GM12801 (cell line): Measurements from ENCODE around the gene MEF2B.

ENCODE experiments used
- TF ChIP-seq, protein P1 (sequence below): IDR thresholded peaks from one replicate; pipeline ENCODE4 v1.5.1; 2011; ENCODE audit warnings: control low read depth; ENCODE audit not compliant: insufficient read length; ENCODE audit errors: extremely low read depth

The MEF2B gene

DNA sequence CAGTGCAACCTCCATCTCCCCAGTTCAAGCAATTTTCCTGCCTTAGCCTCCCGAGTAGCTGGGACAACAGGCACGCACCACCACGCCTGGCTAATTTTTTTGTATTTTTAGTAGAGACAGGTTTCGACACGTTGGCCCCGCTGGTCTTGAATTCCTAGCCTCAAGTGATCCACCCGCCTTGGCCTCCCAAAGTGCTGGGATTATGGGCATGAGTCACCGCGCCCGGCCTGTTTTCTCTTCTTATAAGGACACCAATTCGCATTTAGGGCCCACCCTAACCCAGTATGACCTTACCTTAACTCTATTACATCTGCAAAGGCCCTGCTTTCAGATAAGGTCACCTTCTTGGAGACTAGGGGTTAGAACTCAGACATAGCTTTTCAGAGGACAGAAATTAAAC is 66.9 kb downstream of the MEF2B start:
- TF ChIP-seq, protein P1, sequence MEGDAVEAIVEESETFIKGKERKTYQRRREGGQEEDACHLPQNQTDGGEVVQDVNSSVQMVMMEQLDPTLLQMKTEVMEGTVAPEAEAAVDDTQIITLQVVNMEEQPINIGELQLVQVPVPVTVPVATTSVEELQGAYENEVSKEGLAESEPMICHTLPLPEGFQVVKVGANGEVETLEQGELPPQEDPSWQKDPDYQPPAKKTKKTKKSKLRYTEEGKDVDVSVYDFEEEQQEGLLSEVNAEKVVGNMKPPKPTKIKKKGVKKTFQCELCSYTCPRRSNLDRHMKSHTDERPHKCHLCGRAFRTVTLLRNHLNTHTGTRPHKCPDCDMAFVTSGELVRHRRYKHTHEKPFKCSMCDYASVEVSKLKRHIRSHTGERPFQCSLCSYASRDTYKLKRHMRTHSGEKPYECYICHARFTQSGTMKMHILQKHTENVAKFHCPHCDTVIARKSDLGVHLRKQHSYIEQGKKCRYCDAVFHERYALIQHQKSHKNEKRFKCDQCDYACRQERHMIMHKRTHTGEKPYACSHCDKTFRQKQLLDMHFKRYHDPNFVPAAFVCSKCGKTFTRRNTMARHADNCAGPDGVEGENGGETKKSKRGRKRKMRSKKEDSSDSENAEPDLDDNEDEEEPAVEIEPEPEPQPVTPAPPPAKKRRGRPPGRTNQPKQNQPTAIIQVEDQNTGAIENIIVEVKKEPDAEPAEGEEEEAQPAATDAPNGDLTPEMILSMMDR = no peak

DNA sequence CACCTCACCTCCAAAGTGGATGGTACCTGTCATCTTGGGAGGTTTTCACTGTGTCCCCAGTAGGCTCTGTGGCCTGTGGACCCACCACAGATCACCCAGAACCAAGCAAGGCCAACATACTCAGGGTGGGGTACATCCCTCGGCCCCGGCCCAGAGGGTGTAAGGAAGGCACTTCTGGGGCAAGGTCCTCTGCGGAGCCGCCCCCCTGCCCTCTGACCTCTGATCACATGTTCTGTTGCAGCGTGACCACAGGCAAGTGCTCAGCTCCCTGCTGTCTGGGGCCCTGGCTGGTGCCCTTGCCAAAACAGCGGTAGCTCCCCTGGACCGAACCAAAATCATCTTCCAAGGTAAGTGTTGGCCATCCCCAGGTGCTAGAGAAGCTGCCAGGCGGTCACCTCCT is 68.5 kb downstream of the MEF2B start:
- TF ChIP-seq, protein P1 = no peak

GRCh38 chr19:19098703-19099632 is 71.1 kb downstream of the MEF2B start:
- TF ChIP-seq, protein P1 = no peak

GRCh38 chr19:19098084-19098702 is 71.9 kb downstream of the MEF2B start:
- TF ChIP-seq, protein P1 = no peak

DNA sequence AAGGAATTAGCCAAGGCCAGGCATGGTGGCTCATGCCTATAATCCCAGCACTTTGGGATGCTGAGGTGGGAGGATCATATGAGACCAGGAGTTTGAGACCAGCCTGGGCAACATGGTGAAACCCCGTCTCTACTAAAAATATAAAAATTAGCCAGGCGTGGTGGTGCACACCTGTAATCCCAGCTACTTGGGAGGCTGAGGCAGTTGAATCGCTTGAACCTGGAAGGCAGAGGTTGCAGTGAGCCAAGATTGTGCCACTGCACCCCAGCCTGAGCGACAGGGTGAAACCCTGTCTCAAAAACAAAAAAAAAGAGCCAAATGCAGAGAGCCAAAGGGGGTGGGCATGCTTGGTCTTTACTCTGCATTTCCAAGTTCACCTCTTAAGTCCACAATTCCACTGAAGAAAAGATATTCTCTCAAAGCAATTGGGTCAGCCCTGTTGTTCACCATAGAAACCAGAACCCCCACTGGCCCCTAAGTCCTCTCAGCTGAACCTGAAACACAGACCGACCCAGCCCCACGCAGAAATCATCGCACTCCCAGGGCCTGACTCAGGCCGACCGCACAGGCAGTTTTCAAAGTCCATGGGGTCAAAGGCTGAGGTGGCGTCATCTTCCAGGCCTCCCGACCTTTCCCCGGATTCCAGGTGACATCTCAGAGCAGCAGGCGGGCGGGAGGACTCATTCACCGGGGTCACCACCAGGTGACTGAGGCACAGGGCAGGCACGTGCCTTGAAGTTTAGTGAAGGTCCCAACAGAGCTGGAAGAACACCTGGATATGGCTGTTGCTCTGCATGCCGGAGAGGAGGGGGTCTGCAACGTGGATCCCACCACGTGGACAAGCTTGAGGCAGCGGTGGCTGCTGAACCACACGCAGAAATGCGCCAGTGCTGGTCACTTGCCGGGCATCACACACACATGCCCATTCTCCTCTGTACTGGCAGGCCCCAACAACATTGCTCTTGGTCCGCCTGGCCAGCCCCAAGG is 73.1 kb downstream of the MEF2B start:
- TF ChIP-seq, protein P1 = no peak

GRCh38 chr19:19095691-19096090 is 74.4 kb downstream of the MEF2B start:
- TF ChIP-seq, protein P1 = no peak
